NCI-H2227 (cell line): ENCODE measurements around the gene SP2.

Experiments used
- DNase-seq: peaks from one replicate; lab custom pipeline; 2025; ENCODE audit not compliant: unreplicated experiment; lab: John Stamatoyannopoulos, UW

Gene SP2

GRCh38 chr17:47948706-47949196, 52.7 kb downstream of the SP2 start:
- DNase-seq = no peak

- peak; percentile 88 for DNase-seq
Observed at GRCh38 chr17:47949197-47949759, 53.2 kb downstream of the SP2 start.

GRCh38 chr17:47949946-47950345, 53.9 kb downstream of the SP2 start:
- DNase-seq = no peak

GRCh38 chr17:47950448-47950847, 54.4 kb downstream of the SP2 start:
- DNase-seq = no peak

GRCh38 chr17:47952171-47953021, 56.4 kb downstream of the SP2 start:
- no peak for DNase-seq

DNA sequence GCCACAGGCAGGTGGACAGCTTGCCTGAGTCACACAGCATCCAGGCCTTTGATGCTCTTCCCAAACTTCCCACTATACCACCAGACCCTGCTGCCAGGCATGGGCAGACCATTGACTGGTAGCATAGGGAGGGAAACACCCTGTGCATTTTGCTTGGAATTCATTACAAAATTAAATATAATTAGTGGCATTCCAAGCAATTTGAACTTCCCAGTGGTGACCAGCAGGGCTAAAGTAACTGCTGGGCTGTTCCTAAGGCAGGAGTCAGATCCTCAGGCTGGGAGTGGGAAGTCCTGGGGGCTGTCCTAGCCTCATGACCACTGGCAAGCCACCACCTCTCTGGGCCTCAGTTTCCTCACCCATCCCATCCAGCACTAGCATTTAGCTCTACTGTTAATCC, 57.9 kb downstream of the SP2 start:
- DNase-seq = no peak

- no peak for DNase-seq
Observed at GRCh38 chr17:47955497-47956461, 59.7 kb downstream of the SP2 start.

GRCh38 chr17:47956791-47957590, 61.0 kb downstream of the SP2 start:
- no peak for DNase-seq

DNA sequence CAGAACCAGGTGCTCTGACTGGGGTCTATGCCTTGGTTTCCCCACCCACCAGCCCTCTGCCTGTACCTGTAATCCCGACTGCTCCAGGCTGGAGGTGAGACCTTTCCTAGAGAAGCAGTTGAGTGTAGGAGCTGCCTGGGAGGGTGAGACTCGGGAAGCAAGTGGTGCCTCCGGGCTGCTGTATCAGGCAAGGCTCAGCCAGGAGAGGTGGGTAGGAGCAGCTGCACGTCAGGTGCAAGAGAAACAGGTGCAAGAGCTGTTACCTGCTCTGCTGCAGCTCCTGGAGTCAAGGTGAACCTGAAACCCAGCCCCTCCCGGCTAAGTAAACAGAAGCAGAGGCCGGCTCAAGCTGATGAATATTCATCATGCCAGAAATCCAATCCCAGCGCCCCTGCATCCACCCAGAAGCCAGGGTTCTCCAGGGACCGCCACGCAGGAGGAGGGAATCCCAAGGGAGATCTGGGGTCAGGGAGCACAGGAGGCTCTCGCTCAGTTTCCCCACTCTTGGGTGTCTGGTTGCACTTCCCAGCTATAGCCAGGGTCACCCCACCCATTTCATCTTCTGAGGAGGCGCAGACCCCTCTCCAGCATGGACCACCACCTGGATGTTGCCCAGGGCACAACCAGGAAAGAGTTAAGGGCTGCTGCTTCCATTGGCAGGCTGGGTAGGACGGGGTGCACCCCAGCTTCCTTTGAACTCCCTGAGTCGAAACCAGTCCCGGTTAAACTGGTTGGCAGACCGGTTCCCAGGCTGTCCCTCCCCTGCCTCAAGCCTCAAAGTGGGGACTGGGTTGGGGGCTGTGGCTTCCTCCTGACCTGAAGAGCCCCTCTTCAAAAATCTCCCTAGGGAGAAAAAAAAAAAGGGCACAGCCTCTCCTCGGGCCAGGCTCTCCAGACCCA, 61.8 kb downstream of the SP2 start, which contains the start of gene PRR15L:
Gene PRR15L (minus strand): TSS at position 293 of the 900 bp plus-strand sequence. CDS start 4,649 bp downstream, outside the sequence.
- no peak for DNase-seq

DNA sequence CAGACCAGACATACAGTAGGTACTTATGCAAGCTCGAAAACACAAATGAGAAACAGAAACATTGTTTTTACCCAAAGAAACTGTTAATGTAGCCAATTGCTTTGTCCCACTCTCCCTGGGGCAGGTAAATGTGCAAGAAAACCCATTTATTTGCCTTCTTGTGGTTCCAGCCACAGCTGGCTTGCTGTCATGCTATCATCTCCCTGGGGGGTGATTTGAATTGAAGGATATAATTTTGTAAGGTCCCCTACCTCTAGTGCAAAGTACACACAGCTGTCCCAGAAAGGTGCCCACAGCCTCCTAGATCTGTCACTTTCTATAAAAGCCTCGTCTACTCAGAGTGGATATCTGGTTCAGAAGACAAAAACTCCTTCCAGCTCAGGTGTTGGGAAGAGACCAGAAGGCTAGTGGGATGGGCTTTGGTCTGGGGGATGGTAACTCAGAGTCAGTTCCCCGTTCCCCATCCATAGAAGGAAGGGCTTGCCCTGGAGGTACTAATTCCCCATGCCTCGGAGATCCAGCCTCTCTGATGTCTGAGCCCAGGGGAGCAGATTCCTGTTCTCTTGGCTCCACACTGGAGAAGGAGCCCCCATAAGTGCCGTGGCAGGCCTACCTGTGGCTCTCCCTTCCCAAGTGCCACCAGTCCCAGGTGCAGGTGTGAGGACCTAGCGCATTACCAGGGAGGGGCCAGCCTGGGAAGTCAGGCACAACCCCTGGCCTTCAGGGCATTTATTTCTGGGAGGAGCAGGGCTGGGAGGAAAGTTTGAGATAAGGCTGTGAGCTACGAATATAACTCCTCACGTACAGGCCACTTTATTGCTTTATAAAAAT, 64.0 kb downstream of the SP2 start:
- peak; percentile 22 for DNase-seq

DNA sequence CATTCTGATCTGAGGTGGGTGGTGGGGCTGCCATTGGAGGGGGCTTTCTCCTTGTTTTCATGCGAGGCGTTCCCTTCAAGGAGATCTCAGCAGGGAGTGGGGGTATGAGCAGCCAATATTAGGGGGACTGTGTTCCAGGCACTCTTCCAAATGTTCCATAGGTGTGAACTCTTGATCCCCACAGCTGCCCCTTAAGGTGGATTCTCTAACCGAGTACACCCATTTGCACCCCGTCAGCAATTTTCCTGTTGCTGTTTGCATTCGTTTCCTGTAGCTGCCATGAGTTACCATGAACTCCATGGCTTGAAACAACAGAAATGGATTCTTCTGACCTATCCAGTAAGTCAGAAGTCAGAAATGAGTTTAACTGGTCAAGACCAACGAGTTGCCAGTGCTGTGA, 65.4 kb downstream of the SP2 start:
- no peak for DNase-seq

DNA sequence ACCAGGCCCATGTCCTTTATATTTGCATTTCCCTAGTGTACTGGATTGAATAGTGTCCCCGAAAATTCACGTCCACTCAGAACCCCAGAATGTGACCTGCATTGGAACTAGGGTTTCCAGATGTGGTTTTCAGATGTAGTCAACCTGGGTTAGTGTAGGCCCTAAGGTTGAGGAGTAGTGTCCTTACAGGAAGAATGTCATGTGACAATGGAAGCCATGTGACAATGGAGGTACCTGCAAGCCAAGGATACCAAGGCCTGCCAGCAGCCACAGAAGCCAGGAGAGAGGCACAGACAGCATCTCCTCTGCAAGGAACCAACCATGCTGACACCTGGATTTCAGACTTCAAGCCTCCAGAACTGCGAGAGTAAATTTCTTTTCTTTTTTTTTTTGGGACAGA, 66.9 kb downstream of the SP2 start:
- no peak for DNase-seq

GRCh38 chr17:47964856-47965255, 68.8 kb downstream of the SP2 start:
- no peak for DNase-seq

DNA sequence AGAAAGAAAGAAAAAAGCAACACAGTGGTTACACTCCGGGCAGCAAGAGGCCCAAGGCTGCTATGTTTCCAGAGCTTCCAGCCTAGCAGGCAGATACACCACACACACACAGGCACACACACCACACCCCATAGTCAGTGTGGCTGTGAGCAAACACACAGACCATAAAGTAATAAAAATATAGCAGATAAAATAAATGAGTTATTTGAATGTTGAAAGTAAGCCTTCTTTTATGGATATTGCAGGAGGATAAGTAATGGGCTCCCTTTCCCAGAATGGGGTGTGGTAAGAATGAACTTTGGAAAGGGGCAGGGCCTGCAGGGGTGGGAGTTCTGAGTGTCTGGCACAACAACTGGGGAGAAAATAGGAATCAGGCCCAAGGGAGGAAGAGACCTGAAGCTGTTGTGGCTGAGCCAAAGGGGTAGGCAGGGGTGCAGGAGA, 70.1 kb downstream of the SP2 start:
- DNase-seq = no peak

DNA sequence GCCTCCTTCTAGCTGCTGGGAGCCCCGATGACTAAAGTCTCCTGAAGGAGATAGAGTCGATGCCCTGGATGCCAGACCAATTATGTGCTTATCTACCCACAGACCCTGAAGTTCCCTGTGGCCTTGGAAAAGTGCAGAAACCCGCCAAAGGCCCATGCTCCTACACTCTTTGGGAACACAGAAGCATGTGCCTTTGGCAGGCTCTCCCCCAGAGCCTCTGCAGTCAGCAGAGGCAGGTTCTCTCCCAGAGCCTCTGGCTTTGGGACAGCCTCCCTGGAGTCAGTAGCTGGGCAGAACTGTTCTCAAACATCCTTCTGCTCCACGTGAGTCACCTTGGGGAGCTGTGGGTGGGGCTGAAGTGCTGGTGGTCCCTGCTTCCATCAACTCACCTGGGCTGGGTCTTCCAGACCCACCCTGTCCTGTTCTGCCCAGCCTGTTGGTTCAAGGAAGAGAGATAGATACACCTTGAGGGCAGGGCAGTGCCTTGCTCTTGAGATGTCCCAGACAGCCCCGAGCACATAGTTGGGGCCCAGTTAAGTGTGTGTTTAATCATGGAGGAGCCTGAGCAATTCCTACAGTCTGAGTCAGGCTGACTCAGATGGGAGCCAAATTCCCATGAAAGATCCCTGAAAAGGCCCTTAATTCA, 71.7 kb downstream of the SP2 start:
- no peak for DNase-seq

DNA sequence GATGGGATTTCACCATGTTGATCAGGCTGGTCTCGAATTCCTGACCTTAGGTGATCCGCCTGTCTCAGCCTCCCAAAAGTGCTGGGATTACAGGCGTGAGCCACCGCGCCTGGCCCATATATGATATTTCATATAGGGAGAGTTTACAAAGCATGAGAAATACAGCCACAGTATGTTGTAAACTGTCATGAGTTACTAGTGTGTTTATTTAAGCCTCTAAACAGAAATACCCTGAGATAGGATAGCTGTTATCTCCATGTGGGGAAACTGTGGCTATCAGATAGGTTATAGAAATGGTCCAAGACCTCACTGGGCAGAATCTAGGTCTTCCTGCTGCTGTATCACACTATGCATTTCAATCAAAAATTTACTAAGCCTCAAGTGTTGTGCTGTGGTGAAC, 72.8 kb downstream of the SP2 start:
- DNase-seq = no peak

- DNase-seq = no peak
Observed at GRCh38 chr17:47969930-47970724, 74.1 kb downstream of the SP2 start.
